ENCODE data around the gene VPS13C. TPM values are rescaled to one million over a fixed set of nuclear protein-coding genes. Genes with fewer than 3 reads are reported as not detected.

VPS13C gene
- polyA plus RNA-seq, 3 donors, result 12.0 to 32.2 (median 18.4) TPM

- Mint-ChIP-seq H3K4me3 (no peak overlapping the region), H3K36me3 (no peaks in the 10 kb centered on the region), H3K27ac (peak overlapping the region in 1 of 7 donors; percentile 18), H3K27me3 (ENCODE audit: low read depth in 3 of 3) (peaks cover 0 to 11% (median 0%) of the 10 kb centered on the region in 3 donors), H3K9me3 (peaks cover 0 to 5% (median 0%) of the 10 kb centered on the region in 7 donors), H3K4me1 (no peaks in the 10 kb centered on the region)
- Histone ChIP-seq H4K20me1 (ENCODE audit: insufficient read depth, low read length) (no peaks in the 10 kb centered on the region), H3K9me3 (replicated peaks in 1 of 2; ENCODE audit: control insufficient read depth in 1 of 2, insufficient read depth in 1 of 2, low read length in 2 of 2) (no peaks in the 10 kb centered on the region), H2AFZ (ENCODE audit: insufficient read depth, low read depth, low read length, poor library complexity, severe bottlenecking) (no peak overlapping the region), H3K79me2 (ENCODE audit: insufficient read depth, low read length) (no peaks in the 10 kb centered on the region), H3K36me3 (replicated peaks in 1 of 2; ENCODE audit: control insufficient read depth in 1 of 2, insufficient read depth in 2 of 2, low read length in 2 of 2) (no peaks in the 10 kb centered on the region), H3K9ac (ENCODE audit: insufficient read depth, low read length, poor library complexity, severe bottlenecking) (no peak overlapping the region), H3K27me3 (ENCODE audit: control insufficient read depth in 2 of 2, insufficient read depth in 2 of 2, low read length in 2 of 2) (peaks cover 0 to 2% of the 10 kb centered on the region in 2 donors), H3K4me2 (replicated peaks; ENCODE audit: extremely low read depth, low read length, poor library complexity, severe bottlenecking) (no peak overlapping the region), H3K4me1 (ENCODE audit: control insufficient read depth in 1 of 2, insufficient read depth in 2 of 2, low read length in 2 of 2) (no peaks in the 10 kb centered on the region), H3K27ac (ENCODE audit: low read depth in 1 of 2, low read length in 2 of 2) (no peak overlapping the region), H3K4me3 (replicated peaks in 1 of 3; ENCODE audit: low read depth in 2 of 3, low read length in 3 of 3) (no peak overlapping the region)
- intact Hi-C loops (cut with micrococcal nuclease), result no loop called here
- TF ChIP-seq CTCF (IDR thresholded peaks at IDR 0.05), result no peak
- WGBS (ENCODE audit: insufficient coverage), result 91% methylated on average over 7 of the region's 7 CpGs
- no peak for DNase-seq
Observed at GRCh38 chr15:62094388-62094787, 34.1 kb upstream of the VPS13C start.

- H3K9ac ChIP-seq (ENCODE audit: insufficient read depth, low read length, poor library complexity, severe bottlenecking), result no peak overlapping the region
- no peak for DNase-seq
- no peak overlapping the region for H3K4me3 ChIP-seq (replicated peaks in 1 of 3; ENCODE audit: low read depth in 2 of 3, low read length in 3 of 3)
- Mint-ChIP-seq H3K27me3 (ENCODE audit: low read depth in 3 of 3) (peaks cover 0 to 12% (median under 1%) of the 10 kb centered on the region in 3 donors), H3K4me1 (no peaks in the 10 kb centered on the region), H3K4me3 (no peak overlapping the region), H3K27ac (no peak overlapping the region), H3K9me3 (peaks cover 0 to 4% (median 0%) of the 10 kb centered on the region in 7 donors), H3K36me3 (no peaks in the 10 kb centered on the region)
- no peaks in the 10 kb centered on the region for H3K36me3 ChIP-seq (replicated peaks in 1 of 2; ENCODE audit: control insufficient read depth in 1 of 2, insufficient read depth in 2 of 2, low read length in 2 of 2)
- intact Hi-C loops (cut with micrococcal nuclease), result no loop called here
- peaks cover 0 to 2% of the 10 kb centered on the region in 2 donors for H3K27me3 ChIP-seq (ENCODE audit: control insufficient read depth in 2 of 2, insufficient read depth in 2 of 2, low read length in 2 of 2)
- H4K20me1 ChIP-seq (ENCODE audit: insufficient read depth, low read length), result no peaks in the 10 kb centered on the region
- H3K4me1 ChIP-seq (ENCODE audit: control insufficient read depth in 1 of 2, insufficient read depth in 2 of 2, low read length in 2 of 2), result no peaks in the 10 kb centered on the region
- TF ChIP-seq CTCF (IDR thresholded peaks at IDR 0.05), result no peak
- H2AFZ ChIP-seq (ENCODE audit: insufficient read depth, low read depth, low read length, poor library complexity, severe bottlenecking), result no peak overlapping the region
- no peak overlapping the region for H3K27ac ChIP-seq (ENCODE audit: low read depth in 1 of 2, low read length in 2 of 2)
- 96% methylated on average over 4 of the region's 5 CpGs for WGBS (ENCODE audit: insufficient coverage)
- H3K4me2 ChIP-seq (replicated peaks; ENCODE audit: extremely low read depth, low read length, poor library complexity, severe bottlenecking), result no peak overlapping the region
- no peaks in the 10 kb centered on the region for H3K9me3 ChIP-seq (replicated peaks in 1 of 2; ENCODE audit: control insufficient read depth in 1 of 2, insufficient read depth in 1 of 2, low read length in 2 of 2)
- no peaks in the 10 kb centered on the region for H3K79me2 ChIP-seq (ENCODE audit: insufficient read depth, low read length)
Observed at GRCh38 chr15:62093809-62094208, 33.6 kb upstream of the VPS13C start.

All from CD14-positive monocyte (primary cell).